ENCODE results near the gene ZNF223.

- TF ChIP-seq, protein P1, sequence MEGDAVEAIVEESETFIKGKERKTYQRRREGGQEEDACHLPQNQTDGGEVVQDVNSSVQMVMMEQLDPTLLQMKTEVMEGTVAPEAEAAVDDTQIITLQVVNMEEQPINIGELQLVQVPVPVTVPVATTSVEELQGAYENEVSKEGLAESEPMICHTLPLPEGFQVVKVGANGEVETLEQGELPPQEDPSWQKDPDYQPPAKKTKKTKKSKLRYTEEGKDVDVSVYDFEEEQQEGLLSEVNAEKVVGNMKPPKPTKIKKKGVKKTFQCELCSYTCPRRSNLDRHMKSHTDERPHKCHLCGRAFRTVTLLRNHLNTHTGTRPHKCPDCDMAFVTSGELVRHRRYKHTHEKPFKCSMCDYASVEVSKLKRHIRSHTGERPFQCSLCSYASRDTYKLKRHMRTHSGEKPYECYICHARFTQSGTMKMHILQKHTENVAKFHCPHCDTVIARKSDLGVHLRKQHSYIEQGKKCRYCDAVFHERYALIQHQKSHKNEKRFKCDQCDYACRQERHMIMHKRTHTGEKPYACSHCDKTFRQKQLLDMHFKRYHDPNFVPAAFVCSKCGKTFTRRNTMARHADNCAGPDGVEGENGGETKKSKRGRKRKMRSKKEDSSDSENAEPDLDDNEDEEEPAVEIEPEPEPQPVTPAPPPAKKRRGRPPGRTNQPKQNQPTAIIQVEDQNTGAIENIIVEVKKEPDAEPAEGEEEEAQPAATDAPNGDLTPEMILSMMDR (IDR thresholded peaks at IDR 0.05; ENCODE audit: insufficient read depth, low read length, poor library complexity, severe bottlenecking) = no peak
- no peak for TF ChIP-seq EZH2phosphoT487 (conservative IDR thresholded peaks at IDR 0.05; ENCODE audit: low read length)
Measured at GRCh38 chr19:44024900-44025216, 27.0 kb upstream of the ZNF223 start.

All from SU-DHL-6 (cell line).